Esophagus muscularis mucosa (tissue), 4 donors: ENCODE results near the gene ACP2. TPM values are rescaled to one million over a fixed set of nuclear protein-coding genes. Genes with fewer than 3 reads are reported as not detected.
"Not testable (repeated sequence)": the region's sequence is repeated elsewhere in the genome, so short reads cannot be mapped to it uniquely, and the experiment has no call there.

ENCODE experiments used
- DNase-seq: peaks from one replicate; pipeline ENCODE4 v3.0.0-alpha.2; 2017; ENCODE audit errors: extremely low spot score
- H3K27ac ChIP-seq, 4 donors: fragments of 200-600 bp; sonication (generic); replicated peaks in 1 of 4; 1 replicate in 3 of 4; 2 replicates in 1 of 4; pipeline ENCODE4 v1.5.1; 2016 to 2019; ENCODE audit warnings: mild to moderate bottlenecking in 1 of 4
- H3K27me3 ChIP-seq, 4 donors: fragments of 200-600 bp; sonication (generic); one replicate each; pipeline versions ENCODE4 v1.5.1 to v1.6.0; 2016 to 2019
- H3K36me3 ChIP-seq, 4 donors: fragments of 200-600 bp; sonication (generic); one replicate each; pipeline ENCODE4 v1.5.1; 2016 to 2019
- H3K4me1 ChIP-seq, 4 donors: fragments of 200-600 bp; sonication (generic); one replicate each; pipeline ENCODE4 v1.5.1; 2016 to 2019
- H3K4me3 ChIP-seq, 4 donors: fragments of 200-600 bp; sonication (generic); 1 replicate in 2 of 4; 2 replicates in 2 of 4; pipeline ENCODE4 v1.5.1; 2016 to 2019; ENCODE audit warnings: mild to moderate bottlenecking in 4 of 4, moderate library complexity in 1 of 4
- H3K9me3 ChIP-seq, 4 donors: fragments of 200-600 bp; sonication (generic); 1 replicate in 3 of 4; 2 replicates in 1 of 4; pipeline ENCODE4 v1.5.1; 2016 to 2019
- CTCF ChIP-seq, 3 experiments: fragments of 200-600 bp in 2 of 3; fragments of 450-650 bp in 1 of 3; sonication (generic) in 2 of 3; IDR thresholded peaks; one replicate each; pipeline ENCODE4 v1.5.1; 2017 to 2019; ENCODE audit warnings: antibody characterized with exemption in 3 of 3, mild to moderate bottlenecking in 2 of 3, moderate library complexity in 1 of 3
- EP300 ChIP-seq: sonication (generic); formaldehyde crosslinking; IDR thresholded peaks from one replicate; pipeline ENCODE4 v1.6.1; 2017; ENCODE audit warnings: antibody characterized with exemption
- POLR2A ChIP-seq: fragments of 450-650 bp; IDR thresholded peaks from one replicate; pipeline ENCODE4 v1.6.1; 2017; ENCODE audit warnings: antibody characterized with exemption, moderate library complexity, mild to moderate bottlenecking, low read depth
- POLR2AphosphoS5 ChIP-seq, 2 donors: sonication (generic); formaldehyde crosslinking; IDR thresholded peaks; one replicate each; pipeline ENCODE4 v1.6.1; 2017; ENCODE audit warnings: antibody characterized with exemption in 2 of 2
- WGBS: methylation state at CpG from one replicate; pipeline ENCODE4 v1.1.5; 2018; 5-methylcytosine and 5-hydroxymethylcytosine counted together
- intact Hi-C: fragments of 100-400 bp; cut with DNase I; formaldehyde crosslinking; loops from one replicate; pipeline ENCODE4 v1.15.1; 2023
- total RNA-seq, 4 donors: library from RNA; depleted of rRNA; stranded (reverse); fragments of >200 nt; gene quantifications; one replicate each; pipeline versions ENCODE4 v1.1.0 to v1.2.1, GENCODE V29; 2016

The ACP2 gene
- total RNA-seq, 4 donors from 2014 or later: 19.5 to 42.7 (median 28.6) TPM

GRCh38 chr11:47204637-47204989, 44.0 kb downstream of the ACP2 start:
- intact Hi-C loops: no loop called here
- Histone ChIP-seq H3K4me3 (no peak overlapping the region), H3K27ac (no peak overlapping the region), H3K27me3 (no peaks in the 10 kb centered on the region), H3K4me1 (peaks cover 0 to 8% (median 3%) of the 10 kb centered on the region in 4 donors), H3K9me3 (no peaks in the 10 kb centered on the region), H3K36me3 (no peaks in the 10 kb centered on the region)
- DNase-seq: no peak
- TF ChIP-seq POLR2AphosphoS5 (IDR thresholded peaks at IDR 0.05) (no peak), POLR2A (no peak)
- 69% methylated on average over 2 of the region's 2 CpGs for WGBS

GRCh38 chr11:47202576-47202975, 46.0 kb downstream of the ACP2 start:
- Histone ChIP-seq H3K9me3 (no peaks in the 10 kb centered on the region), H3K36me3 (no peaks in the 10 kb centered on the region), H3K4me3 (no peak overlapping the region), H3K27me3 (no peaks in the 10 kb centered on the region), H3K27ac (no peak overlapping the region), H3K4me1 (peaks cover 0 to 8% (median 3%) of the 10 kb centered on the region in 4 donors)
- DNase-seq: no peak
- TF ChIP-seq POLR2A (no peak), CTCF (IDR thresholded peaks at IDR 0.05) (no peak), EP300 (no peak), POLR2AphosphoS5 (IDR thresholded peaks at IDR 0.05) (no peak)
- WGBS: 85% methylated on average over 5 of the region's 5 CpGs
- intact Hi-C loops: no loop called here

- Histone ChIP-seq H3K27me3 (no peaks in the 10 kb centered on the region), H3K4me3 (no peak overlapping the region), H3K27ac (no peak overlapping the region), H3K4me1 (peaks cover 0 to 8% (median 3%) of the 10 kb centered on the region in 4 donors), H3K9me3 (no peaks in the 10 kb centered on the region), H3K36me3 (no peaks in the 10 kb centered on the region)
- WGBS: 89% methylated on average over 4 of the region's 4 CpGs
- no peak for DNase-seq
- TF ChIP-seq POLR2AphosphoS5 (IDR thresholded peaks at IDR 0.05): no peak
- no peak for TF ChIP-seq POLR2A
- no peak for TF ChIP-seq CTCF (IDR thresholded peaks at IDR 0.05)
- TF ChIP-seq EP300: no peak
- intact Hi-C loops: no loop called here
Measured at GRCh38 chr11:47201015-47201414, 47.6 kb downstream of the ACP2 start.

GRCh38 chr11:47198161-47198560, 50.5 kb downstream of the ACP2 start:
- H3K9me3 ChIP-seq, H3K36me3 ChIP-seq, H3K27me3 ChIP-seq, H3K27ac ChIP-seq, H3K4me1 ChIP-seq, H3K4me3 ChIP-seq, intact Hi-C loops, DNase-seq: not testable (repeated sequence)
- WGBS: 89% methylated on average over 5 of the region's 9 CpGs

GRCh38 chr11:47192111-47192510, 56.5 kb downstream of the ACP2 start:
- DNase-seq: no peak
- 91% methylated on average over 4 of the region's 4 CpGs for WGBS
- Histone ChIP-seq H3K9me3 (no peaks in the 10 kb centered on the region), H3K27ac (no peak overlapping the region), H3K27me3 (no peaks in the 10 kb centered on the region), H3K4me3 (no peak overlapping the region), H3K4me1 (peaks cover 12 to 26% (median 25%) of the 10 kb centered on the region in 4 donors), H3K36me3 (no peaks in the 10 kb centered on the region)
- TF ChIP-seq POLR2A: no peak
- TF ChIP-seq EP300: no peak
- TF ChIP-seq POLR2AphosphoS5 (IDR thresholded peaks at IDR 0.05): no peak
- intact Hi-C loops: no loop called here

- WGBS: 90% methylated on average over 10 of the region's 10 CpGs
- DNase-seq, intact Hi-C loops: not testable (repeated sequence)
Measured at GRCh38 chr11:47191137-47191536, 57.5 kb downstream of the ACP2 start.

More at GRCh38 chr11:47191137-47191536, 57.5 kb downstream of the ACP2 start:
- not testable (repeated sequence) for H3K4me3 ChIP-seq, H3K27me3 ChIP-seq, H3K27ac ChIP-seq, H3K36me3 ChIP-seq, H3K9me3 ChIP-seq
- H3K4me1 ChIP-seq: peaks cover 18 to 34% (median 33%) of the 10 kb centered on the region in 4 donors

Other genes with a start within 250 kb of the ACP2 start
- 100 to 1,000 TPM in 3 of 4 donors, 10 to 100 TPM in 1; 92.5 to 141 (median 120) TPM for gene ARFGAP2, start 71.9 kb downstream of the ACP2 start, total RNA-seq
- gene PACSIN3, start 62.4 kb downstream of the ACP2 start, total RNA-seq: 10 to 100 TPM; 43.6 to 89.9 (median 56.0) TPM
- 10 to 100 TPM; 22.6 to 37.8 (median 25.4) TPM for gene DDB2, start 33.8 kb downstream of the ACP2 start, total RNA-seq
- 10 to 100 TPM; 14.5 to 26.2 (median 18.1) TPM for gene NR1H3, start 9.2 kb upstream of the ACP2 start, total RNA-seq
- 10 to 100 TPM; 27.8 to 35.4 (median 32.7) TPM for gene MADD, start 21.3 kb upstream of the ACP2 start, total RNA-seq
- gene MYBPC3, start 103.9 kb upstream of the ACP2 start, total RNA-seq: under 1 TPM in 2 of 4 donors, not detected in 2; 0.06 to 0.17 TPM
- 10 to 100 TPM; 17.6 to 34.6 (median 20.5) TPM for gene SPI1, start 129.7 kb upstream of the ACP2 start, total RNA-seq
- gene SLC39A13, start 159.8 kb upstream of the ACP2 start, total RNA-seq: 100 to 1,000 TPM in 2 of 4 donors, 10 to 100 TPM in 2; 91.9 to 251 (median 129) TPM
- gene PSMC3, start 177.6 kb upstream of the ACP2 start, total RNA-seq: 100 to 1,000 TPM; 163 to 197 (median 182) TPM
- gene RAPSN, start 200.3 kb upstream of the ACP2 start, total RNA-seq: 1 to 10 TPM in 1 of 4 donors, under 1 TPM in 3; 0.42 to 1.4 (median 0.70) TPM